NOMO-1 treated with DMSO at 0.1 percent for 48 hours (cell line): ENCODE results near the gene MRPL40.
"Not testable (repeated sequence)": the region's sequence is repeated elsewhere in the genome, so short reads cannot be mapped to it uniquely, and the experiment has no call there.

Experiments
- DNase-seq: peaks from one replicate; lab custom pipeline; 2025; ENCODE audit not compliant: unreplicated experiment; lab: John Stamatoyannopoulos, UW

The MRPL40 gene

DNA sequence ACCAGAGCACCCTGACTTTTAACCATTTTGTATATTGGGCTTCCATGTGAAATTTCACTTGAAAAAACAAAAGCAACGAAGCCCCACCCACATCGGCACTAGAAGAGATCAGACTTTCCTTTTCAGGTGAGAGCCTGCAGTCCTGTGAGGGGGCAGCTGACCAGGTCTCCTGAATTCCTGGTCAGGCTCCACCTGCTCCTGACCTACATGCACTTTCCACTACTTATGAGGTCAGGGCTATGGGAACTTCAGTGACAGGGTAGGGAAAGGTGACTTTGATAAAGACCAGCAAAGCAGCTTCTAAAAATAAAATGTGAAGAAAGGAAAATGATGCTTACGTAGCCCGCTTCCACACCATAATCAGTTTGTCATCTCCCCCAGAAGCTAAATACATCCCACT, 25.5 kb upstream of the MRPL40 start:
- DNase-seq, result no peak

DNA sequence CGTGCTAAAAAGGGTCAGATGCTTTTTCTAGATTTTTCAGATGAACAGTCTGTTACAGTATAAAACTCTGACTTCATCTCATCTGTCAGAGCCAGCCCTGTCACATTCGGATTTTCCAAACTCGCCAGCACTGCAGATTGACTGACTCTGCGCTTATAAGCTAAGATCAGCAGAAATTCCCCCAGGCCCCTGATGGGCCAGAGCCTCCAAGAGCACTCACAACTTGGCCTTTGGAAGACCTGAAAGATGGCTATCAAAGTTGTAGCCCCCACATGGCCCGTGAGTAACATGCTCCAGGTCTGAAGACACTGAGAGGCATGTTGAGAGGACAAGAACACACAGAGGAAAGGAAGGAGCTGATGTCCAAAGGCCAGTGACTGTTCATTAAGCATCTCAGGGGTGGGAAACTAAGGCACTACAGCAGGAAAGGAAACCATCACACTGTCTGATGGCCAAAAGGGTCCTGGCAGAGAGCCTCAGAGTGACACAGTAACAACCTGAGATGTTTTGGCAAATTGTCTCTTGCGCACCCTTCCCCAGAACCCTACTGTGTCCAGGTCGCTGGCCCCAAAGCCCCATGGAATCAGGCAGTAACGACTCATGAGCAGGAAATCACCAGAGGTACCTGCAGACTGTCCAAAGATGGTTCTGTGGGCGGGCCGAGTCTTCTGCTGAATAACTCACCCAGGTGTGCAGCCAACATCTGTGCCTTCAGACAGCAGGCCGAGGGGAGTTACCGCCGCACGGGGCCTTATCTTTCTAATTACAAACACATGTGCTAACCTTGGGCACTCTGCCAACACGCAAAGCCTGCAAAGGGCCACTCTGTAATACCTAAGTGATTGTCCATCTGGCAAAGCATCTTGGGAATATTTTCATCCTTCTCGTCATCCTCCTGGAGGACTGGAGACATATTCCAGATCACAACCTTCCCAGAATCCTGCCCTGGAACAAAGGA, 24.4 kb upstream of the MRPL40 start:
- no peak for DNase-seq

DNA sequence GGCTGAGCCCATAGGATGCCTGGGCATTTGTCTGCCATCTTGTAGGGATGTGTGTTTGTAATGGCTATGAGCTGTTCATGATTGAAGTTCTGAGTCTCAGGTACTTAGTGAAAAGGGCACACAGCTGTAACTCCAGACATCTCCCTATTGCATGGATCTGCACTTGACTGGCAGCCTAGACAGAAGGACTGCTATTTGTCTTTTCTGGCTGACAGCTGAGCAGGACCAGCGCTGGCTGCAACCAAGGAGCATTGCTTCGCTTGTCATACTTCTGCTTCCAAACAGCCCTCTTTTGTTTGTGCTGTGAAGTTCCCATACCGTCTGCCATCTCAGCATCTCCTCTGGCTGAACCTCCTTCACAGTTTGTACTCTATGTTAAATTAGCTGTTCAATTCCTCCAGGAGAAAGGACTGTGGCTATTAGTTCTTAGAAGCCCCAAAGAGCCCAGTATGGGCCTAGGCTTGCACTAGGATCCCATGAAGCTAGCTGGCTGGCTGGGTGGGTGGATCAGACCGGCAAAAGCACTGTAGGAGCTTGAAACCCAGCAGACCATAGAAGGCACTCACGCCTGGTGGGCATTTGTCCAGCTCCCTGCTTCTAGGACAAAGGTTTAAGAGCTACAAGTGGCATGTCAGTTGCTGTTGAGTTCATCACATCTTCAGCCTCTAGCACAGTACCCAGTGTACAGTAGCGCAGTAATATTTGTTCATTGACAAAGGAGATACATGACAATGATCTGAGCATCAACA, 21.2 kb upstream of the MRPL40 start:
- DNase-seq, result no peak

DNA sequence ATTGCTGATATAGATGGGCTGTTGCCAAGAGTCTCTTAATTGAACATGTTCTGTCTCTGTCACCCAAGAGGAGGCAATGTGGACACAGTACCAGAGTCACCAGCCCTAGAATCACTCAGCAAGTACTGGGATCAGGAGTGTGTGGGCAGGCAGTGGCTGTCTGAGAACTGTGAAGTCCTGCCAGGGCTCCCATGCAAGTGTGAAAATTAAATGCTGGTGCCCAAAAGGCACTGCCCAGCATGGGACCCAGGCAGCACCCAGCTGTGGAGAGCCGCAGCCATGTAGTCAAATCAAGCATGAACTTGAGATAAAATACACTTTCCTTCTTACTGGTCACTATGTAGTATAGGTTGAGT, 20.7 kb upstream of the MRPL40 start:
- no peak for DNase-seq

DNA sequence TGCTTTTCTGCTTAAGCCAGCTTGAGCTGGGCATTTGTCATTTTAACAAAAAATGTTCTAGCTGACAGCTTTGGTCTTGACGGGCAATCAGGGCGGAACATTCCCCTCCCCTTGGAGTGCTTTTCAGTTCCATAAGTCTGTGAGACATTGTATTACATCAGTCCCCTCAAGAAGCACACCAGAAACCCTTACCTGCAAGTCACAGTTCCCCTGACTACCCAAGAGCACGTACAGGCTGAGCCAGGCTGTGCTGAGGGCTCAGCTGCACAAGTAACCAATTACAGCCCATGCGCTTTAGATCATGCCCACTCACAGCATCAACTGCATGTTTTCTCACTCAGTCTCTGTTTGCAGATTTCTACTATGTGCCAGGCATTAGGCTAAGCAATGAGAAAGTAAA, 19.9 kb upstream of the MRPL40 start:
- no peak for DNase-seq

DNA sequence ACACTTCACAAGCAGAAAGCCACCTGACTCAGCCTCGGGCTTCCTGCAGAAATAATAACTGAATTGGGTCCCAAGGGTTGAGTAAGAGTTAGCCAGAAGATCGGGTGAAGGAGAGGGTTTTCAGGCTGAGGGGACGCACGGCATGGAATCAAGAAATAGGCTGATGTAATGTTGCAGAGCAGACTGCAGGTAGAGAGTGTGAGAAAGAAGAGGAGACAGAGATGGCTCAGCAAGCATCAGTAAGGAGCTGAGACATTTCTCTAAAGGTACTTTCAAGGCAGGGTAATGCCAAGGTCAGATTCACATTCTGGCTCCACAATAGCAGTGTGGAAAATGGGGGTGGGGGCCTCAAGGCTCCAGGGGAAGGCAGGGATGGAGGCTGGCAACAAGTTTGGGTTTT, 19.4 kb upstream of the MRPL40 start:
- no peak for DNase-seq

DNA sequence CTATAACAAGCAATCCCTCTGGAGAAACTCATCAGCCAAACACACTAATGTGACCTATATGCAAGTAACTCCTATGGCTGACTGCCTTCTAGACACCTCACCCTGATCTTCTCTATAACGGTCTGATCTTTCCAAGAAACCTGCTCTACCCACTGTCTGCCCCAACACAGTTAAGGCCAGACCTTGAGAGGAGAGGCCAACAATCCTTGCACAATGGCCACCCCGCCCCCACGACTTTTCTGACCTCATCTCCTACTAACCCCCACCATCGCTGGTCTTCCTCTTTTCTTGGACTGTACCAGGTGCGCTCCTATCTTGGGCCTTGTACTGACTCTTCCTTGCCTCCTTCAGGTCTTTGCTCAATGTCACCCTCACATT, 13.3 kb upstream of the MRPL40 start:
- peak; percentile 70 for DNase-seq

DNA sequence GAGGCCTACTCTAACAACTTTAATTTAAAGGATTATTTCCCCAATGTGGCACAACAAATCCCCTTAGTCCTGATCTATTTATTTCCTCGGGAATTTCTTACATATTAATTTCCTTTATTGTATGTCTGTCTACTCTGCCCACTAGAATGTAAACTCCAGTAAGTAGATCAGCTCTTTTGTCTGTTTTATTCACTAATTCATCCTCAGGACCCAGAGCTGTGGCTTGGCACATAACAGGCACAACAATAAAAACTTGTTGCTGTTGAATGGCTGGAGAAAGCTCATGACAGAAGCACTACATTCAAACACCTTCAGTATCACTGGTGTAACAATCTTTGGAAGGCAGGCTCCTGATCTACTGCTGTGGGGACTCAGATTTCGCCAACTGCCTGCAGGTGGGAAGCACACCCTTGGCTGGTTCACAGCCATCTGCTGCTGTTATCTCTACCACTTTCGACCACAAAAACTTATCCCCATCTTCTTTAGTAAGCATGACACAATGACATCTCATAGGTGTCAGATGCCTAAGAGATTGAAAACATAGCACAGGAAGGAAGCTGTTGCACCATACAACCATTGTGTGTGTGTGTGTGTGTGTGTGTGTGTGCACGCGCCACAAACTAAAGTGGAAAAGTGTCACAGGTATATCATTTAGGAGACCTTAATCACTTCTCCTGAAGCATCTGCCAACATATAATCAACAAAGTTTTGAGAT, 12.7 kb upstream of the MRPL40 start:
- DNase-seq, result peak; percentile 22

DNA sequence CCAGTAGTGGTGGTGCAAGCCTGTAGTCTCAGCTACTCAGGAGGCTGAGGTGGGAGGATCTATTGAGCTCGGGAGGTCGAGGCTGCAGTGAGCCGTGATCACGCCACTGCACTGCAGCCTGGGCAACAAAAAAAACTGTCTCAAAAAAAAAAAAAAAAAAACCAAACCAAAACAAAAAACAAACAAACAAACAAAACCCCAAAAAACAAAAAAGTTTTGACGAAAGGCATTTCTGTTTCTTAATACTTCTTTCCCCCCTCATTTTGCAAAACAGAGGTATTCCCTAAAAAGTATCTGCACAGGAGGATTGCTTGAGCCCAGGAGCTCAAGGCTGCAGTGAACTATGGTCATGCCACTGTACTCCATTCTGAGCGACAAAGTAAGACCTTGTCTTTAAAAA, 12.0 kb upstream of the MRPL40 start:
- no peak for DNase-seq

DNA sequence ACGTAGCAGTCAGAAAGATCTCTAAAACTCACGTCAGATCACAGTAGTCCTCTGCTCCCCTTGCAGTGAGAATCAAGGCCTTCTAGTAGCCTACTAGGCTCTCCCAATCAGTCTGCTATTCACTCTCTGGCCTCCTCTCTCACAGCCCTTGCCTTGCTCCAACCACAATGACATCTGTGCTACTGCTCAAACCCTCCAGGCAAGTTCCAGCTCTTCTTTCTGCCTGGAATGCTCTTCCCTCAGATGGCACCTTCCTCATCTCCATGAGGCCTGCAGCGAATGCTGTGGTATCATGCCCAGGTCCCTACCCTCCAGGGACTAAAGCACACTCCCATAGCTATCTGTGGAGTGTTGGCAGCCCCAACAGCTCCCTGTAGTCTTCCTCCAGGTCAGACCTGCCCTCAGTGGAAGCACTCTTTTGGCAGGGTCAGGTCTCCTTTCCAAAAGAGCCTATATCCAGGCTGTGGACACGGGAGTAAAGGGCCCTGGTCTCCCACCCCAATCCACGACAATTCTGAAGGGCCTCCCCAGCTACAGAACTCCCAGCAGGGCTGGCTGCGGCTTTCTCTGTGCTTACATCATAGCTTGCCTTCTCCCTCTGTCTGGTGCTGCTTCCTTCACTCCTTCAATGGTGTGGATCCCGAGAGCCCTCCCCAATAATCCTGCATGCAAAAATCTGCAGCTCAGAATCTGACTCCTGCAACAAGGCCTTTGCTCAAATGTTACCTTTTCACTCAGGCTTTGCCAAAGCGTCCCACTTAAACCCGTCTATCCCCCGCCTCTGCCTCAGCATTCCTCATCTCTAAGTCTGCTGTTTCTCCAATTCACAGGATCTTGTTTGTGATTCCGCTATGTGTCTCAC, 9.7 kb upstream of the MRPL40 start:
- no peak for DNase-seq

DNA sequence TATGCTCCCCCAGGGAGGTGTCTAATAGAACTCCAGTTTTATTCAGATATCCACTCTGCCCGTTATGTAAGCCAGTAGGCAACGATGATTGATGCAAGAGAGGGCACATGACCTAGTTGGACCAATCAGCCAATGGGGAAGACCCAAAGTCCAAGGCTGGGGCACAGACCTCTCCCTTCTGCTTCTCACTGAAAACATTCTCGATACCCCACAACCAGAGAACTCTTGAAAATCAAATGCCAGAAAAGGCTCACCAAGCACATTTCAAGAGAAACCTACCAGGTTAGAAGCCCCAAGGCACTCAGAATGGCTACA, 8.2 kb upstream of the MRPL40 start:
- no peak for DNase-seq

DNA sequence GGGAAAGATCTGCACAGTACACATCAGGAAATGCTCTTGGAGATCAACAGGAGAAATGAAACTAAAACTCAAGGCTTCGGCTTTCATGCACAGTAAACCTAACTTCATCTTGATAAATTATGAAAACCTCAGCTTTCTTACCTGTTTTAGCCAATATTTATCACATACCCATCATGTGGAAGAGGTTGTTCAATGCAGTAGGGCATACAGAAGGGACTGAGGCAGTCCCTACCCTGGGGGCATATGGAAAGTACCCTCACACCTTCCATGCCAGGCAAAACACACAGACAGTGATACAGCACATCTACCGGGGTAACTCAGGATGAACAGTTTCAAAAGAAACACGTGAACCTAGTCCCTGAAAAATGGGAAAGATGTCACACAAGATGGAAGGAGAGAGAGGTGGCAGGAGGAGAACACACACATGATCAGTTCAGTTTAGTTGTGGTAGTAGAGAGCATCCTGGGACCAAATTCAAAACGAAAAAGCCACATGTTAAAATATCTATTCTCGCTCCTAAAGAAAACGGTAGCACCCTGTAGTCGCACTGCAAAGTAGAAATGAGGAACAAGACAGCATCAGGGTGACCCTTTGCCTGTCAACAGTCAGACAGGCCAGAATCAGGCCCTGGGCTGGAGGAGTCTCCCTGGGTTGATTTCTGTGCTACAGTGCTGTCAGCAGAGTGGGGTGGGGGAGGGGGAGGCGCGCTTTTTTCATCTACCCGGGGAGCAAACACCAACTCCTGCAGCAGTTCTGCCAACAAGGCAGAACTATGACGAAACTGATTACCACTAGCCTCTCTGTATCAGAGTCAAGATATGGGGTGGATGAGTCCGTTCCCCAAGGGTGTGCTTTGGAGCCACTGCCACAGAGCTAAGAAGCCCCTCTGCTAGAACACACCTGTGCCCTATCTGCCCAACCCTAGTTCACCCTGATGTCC, 2.1 kb upstream of the MRPL40 start:
- DNase-seq, result peak; percentile 60

DNA sequence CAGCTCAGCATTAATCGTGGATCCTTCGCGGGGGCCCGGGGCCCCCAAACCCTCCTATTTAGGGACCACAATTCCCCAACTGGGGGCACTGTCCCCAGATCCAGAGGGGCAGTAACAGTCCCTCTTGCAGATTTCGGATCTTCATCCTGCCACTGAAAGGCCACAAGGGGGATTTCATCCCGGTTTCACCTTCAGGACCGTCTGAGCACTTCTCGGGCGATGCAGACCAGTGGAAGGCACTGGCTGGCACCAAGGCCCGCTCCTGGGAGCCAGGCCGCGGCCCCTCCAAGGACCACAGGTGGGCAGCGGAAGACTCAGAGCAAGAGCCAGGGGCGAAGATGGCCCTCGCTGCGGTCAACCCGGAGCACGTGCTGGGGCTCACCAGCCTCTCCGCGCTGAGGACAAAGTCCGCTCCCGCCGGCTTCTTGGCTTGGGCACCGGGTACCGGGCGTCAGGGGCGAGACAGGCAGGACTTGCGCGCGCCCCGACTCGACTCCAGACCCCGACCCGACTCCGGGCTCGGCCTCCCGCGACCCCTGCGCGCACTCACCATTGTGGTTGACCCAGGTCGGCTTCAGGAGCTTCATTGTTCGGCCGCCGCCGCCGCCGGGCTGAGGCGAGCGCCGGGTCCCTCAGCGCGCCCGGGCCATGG, 1.3 kb upstream of the MRPL40 start:
- no peak for DNase-seq

DNA sequence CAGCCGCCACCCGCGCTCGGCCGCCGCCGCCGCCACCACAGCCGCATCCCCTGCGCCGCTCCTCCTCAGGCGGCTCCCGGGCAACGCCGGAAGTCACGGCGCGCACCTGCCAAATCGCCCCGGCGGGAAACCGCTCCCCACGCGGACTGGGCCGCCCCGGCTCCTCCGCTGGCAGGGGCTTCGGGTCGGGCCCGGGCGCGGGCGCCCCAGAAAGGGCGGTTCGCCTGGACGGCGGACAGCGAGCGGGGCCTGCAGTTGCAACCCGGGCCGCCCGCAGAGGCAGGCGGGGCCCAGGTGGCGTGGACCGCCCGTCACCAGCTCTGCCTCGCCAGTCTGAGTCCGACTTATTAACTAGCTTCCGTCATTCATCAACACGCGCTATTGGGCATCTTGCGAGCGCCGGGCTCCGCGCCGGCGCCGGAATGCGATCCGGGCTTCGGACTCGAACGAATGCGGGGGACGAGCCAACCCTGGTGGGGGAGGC, 654 bp upstream of the MRPL40 start, which contains the start of gene HIRA:
TSS of gene HIRA (minus strand) at position 85 of the 484 bp plus-strand sequence. CDS start 257 bp downstream, outside the sequence.
- peak; percentile 70 for DNase-seq

DNA sequence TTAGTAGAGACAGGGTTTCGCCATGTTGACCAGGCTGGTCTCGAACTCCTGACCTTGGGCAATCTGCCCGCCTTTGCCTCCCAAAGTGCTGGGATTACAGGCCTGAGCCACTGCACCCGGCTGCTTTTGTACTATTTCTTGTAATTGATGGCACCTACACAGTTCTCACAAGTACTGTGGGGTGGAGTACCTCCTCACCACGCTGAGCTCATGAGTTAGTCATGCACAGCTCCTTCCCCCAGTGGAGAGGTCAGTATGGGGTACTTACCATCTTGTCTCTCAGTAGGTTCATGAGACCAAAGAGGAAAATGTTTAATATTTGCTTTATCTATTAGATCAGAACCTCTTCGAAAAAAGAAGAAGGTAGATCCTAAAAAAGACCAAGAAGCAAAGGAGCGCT, 2.1 kb downstream of the MRPL40 start:
- no peak for DNase-seq

DNA sequence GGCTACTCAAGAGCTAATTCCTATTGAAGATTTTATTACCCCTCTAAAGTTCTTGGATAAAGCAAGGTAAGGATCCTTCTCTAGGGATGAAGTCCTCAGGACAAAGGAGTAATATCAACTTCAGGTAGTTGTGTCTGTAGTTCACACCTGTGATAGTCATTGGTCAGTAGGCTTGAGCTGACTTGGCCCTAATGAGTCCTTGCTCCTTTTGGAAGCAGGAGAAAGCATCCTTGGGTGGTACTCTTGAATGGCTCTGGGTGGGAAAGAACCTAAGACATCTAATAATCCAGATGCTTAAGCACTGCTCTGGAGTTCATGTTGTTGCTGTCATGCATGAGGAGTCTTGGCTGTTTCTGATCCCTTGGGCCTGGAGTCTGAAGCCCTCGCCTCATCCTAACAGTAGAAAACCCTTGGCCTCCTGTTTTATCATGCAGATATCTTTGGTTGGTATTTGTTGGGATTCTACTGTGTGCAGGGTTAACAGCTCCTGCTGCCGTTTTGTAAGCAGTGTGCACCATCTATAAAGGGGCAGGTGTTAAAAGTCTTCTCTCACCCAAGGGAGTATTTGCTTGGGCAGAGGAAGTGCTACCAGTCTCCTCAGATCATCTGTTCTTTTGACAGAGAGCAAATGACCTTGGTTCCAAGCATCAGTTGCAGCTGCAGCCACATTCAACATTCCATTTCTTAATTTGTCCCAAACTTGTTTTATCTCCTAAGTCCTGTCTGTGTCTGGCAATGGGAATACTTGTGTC, 2.7 kb downstream of the MRPL40 start:
- no peak for DNase-seq

DNA sequence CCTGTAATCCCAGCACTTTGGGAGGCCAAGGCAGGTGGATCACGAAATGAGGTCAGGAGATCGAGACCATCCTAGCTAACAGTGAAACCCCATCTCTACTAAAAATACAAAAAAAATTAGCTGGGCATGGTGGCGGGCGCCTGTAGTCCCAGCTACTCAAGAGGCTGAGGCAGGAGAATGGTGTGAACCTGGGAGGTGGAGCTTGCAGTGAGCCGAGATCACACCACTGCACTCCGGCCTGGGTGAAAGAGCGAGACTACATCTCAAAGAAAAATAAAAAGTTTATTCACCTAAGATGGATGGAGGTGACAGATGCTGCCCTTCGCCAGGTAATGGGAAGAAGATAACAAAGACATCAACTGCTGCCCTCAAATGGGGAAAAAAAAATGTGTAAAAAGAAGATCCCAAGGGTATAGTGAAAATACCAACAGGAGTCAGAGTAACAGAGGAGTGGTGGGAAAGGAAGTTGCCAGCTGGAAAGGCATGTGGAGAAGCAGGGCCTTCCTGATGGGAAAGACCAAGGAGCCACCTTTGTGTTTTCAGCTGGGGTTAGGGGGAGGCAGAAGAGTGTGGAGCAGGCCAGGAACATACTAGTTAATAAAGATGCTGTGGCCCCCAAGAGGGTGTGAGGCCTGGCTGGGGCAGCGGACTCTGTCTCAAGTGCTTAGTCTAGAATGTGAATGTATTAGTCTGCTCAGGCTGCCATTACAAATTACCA, 4.3 kb downstream of the MRPL40 start:
- DNase-seq, result not testable (repeated sequence)

DNA sequence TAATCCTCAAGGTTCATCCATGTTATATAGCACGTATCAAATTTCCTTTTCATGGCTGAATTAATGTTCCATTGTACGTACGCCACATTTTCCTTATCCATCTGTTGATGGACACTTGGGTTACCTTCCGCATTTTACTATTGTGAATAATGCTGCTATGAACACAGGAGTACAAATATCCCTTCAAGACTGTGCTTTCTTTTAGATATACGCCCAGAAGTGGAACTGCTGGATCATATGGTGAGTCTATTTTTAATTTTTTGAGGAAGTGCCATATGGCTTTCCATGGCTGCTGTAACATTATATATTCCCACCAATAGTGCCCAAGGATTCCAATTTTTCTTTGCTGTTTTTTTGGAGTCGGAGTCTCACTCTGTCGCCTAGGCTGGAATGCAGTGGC, 6.0 kb downstream of the MRPL40 start:
- no peak for DNase-seq
